GM12875 (cell line): ENCODE measurements around the gene MPP1.
"Not testable (repeated sequence)": the region's sequence is repeated elsewhere in the genome, so short reads cannot be mapped to it uniquely, and the experiment has no call there.

Source experiments
- H3K4me3 ChIP-seq: one replicate; pipeline ENCODE4 v1.5.1; 2011; ENCODE audit warnings: low read depth, low read length, control low read depth
- CTCF ChIP-seq: IDR thresholded peaks from 2 replicates; pipeline ENCODE4 v1.5.1; 2011; ENCODE audit warnings: low read depth, mild to moderate bottlenecking, control low read depth, inconsistent platforms, low read length, moderate library complexity, borderline replicate concordance; ENCODE audit not compliant: insufficient read depth

The MPP1 gene

GRCh38 chrX:154829926-154830442, 24.7 kb upstream of the MPP1 start:
- H3K4me3 ChIP-seq, result no peak overlapping the region
- no peak for TF ChIP-seq CTCF

GRCh38 chrX:154829134-154829533, 23.8 kb upstream of the MPP1 start:
- H3K4me3 ChIP-seq, result no peak overlapping the region
- no peak for TF ChIP-seq CTCF

GRCh38 chrX:154828016-154828408, 22.7 kb upstream of the MPP1 start:
- TF ChIP-seq CTCF, result no peak
- no peak overlapping the region for H3K4me3 ChIP-seq

- H3K4me3 ChIP-seq, result no peak overlapping the region
- TF ChIP-seq CTCF, result no peak
These were observed 22.1 kb upstream of the MPP1 start for GRCh38 chrX:154827194-154828015.

- H3K4me3 ChIP-seq, result not testable (repeated sequence)
These were observed 20.3 kb upstream of the MPP1 start for GRCh38 chrX:154825586-154825985.

GRCh38 chrX:154824638-154825037, 19.4 kb upstream of the MPP1 start:
- no peak overlapping the region for H3K4me3 ChIP-seq
- TF ChIP-seq CTCF, result no peak

- no peak overlapping the region for H3K4me3 ChIP-seq
These were observed 16.7 kb upstream of the MPP1 start for GRCh38 chrX:154822029-154822428.

More at GRCh38 chrX:154822029-154822428, 16.7 kb upstream of the MPP1 start:
- no peak for TF ChIP-seq CTCF
